Psoas muscle (tissue), 8 donors: Measurements from ENCODE around the gene MUC16. TPM values are rescaled to one million over a fixed set of nuclear protein-coding genes. Genes with fewer than 3 reads are reported as not detected.

Source experiments
- ATAC-seq, 4 donors: fragments of 200-7000 bp; cut with Tn5 transposase; one replicate each; pipeline ENCODE4 v1.9.1; 2020; ENCODE audit warnings: moderate library complexity in 3 of 4, mild to moderate bottlenecking in 2 of 4
- DNase-seq, 2 donors: peaks; one replicate each; pipeline ENCODE4 v3.0.0-alpha.2; 2020
- H3K27ac ChIP-seq: fragments of 200-600 bp; one replicate; pipeline ENCODE4 v1.8.0; 2022
- H3K27me3 ChIP-seq, 3 donors: fragments of 200-600 bp in 1 of 3; one replicate each; pipeline versions ENCODE4 v1.6.1 to v1.8.0; 2013 to 2022; ENCODE audit warnings: low read length in 2 of 3, mild to moderate bottlenecking in 2 of 3, moderate library complexity in 1 of 3; ENCODE audit not compliant: insufficient read depth in 3 of 3
- H3K36me3 ChIP-seq, 2 donors: fragments of 200-600 bp in 1 of 2; one replicate each; pipeline versions ENCODE4 v1.6.1 to v1.8.0; 2013 to 2022; ENCODE audit warnings: low read depth in 1 of 2, mild to moderate bottlenecking in 1 of 2, moderate library complexity in 1 of 2; ENCODE audit not compliant: insufficient read depth in 1 of 2
- H3K4me1 ChIP-seq: fragments of 200-600 bp; one replicate; pipeline ENCODE4 v1.8.0; 2022
- H3K4me3 ChIP-seq: fragments of 200-600 bp; one replicate; pipeline ENCODE4 v1.8.0; 2022; ENCODE audit warnings: mild to moderate bottlenecking
- H3K9me3 ChIP-seq: fragments of 200-600 bp; one replicate; pipeline ENCODE4 v1.8.0; 2022
- CTCF ChIP-seq: fragments of 200-600 bp; IDR thresholded peaks from one replicate; pipeline ENCODE4 v1.8.0; 2022; ENCODE audit warnings: antibody characterized with exemption
- WGBS, 3 donors: extraction: QIAGEN DNeasy Blood & Tissue Kit; methylation state at CpG; one replicate each; pipeline versions ENCODE4 v1.1.6 to v1.1.7; 2013; 5-methylcytosine and 5-hydroxymethylcytosine counted together
- intact Hi-C, 2 donors: fragments of 100-400 bp; cut with DNase I; formaldehyde crosslinking; loops; one replicate each; pipeline versions ENCODE4 v1.11.0 to v1.14.2; 2022
- polyA plus RNA-seq, 3 donors: library from polyadenylated mRNA; stranded (reverse); fragments of 200-250 nt; gene quantifications; one replicate each; pipeline ENCODE4 v1.2.3, GENCODE V29; 2013
- total RNA-seq, 4 donors: library from RNA; stranded (reverse); fragmentation: NEBNext Ultra II Directional in 2 of 4; extraction: Animal tissue kit (Norgen Biotek cat#: 25700) in 2 of 4; gene quantifications; one replicate each; pipeline versions ENCODE4 v1.2.1 to v1.2.4, GENCODE V29; 2021 to 2023
- donor health status: healthy with polysubstance abuse.
- donor health status: DM: no; HTN: no; CAD: no; lungs with moderate emphysema.
- donor health status: Bipolar disorder and iron deficiency.
- donor health status: healthy.
- donor health status: DM: yes; HTN: yes; CAD: no.
- donor health status: DM: no; HTN: no; CAD: no.
- donor health status: DM: no; HTN: no; CAD: no.
- donor health status: DM: yes; HTN: yes; CAD: no.

The MUC16 gene
- total and polyA plus RNA-seq, 7 donors: under 0.01 to 0.37 (median 0.01) TPM; not detected in 2

GRCh38 chr19:8986296-8986695, 23.9 kb downstream of the MUC16 start:
- WGBS, 3 donors: 47 to 56% (median 50%) methylated on average over 3 of the region's 3 CpGs
- Histone ChIP-seq H3K4me1 (no peaks in the 10 kb centered on the region), H3K27me3 (no peaks in the 10 kb centered on the region), H3K4me3 (no peak overlapping the region), H3K36me3 (no peaks in the 10 kb centered on the region), H3K9me3 (no peaks in the 10 kb centered on the region), H3K27ac (no peak overlapping the region)
- no peak for TF ChIP-seq CTCF
- ATAC-seq (no peak), DNase-seq (no peak)
- intact Hi-C loops: no loop called here

- Histone ChIP-seq H3K27ac (no peak overlapping the region), H3K27me3 (no peaks in the 10 kb centered on the region), H3K36me3 (no peaks in the 10 kb centered on the region), H3K4me1 (no peaks in the 10 kb centered on the region), H3K9me3 (peaks cover 4% of the 10 kb centered on the region), H3K4me3 (no peak overlapping the region)
- intact Hi-C loops: no loop called here
- ATAC-seq (no peak), DNase-seq (no peak)
- WGBS, 3 donors: 45 to 60% (median 51%) methylated on average over 5 of the region's 5 CpGs
- no peak for TF ChIP-seq CTCF
These were observed 36.6 kb downstream of the MUC16 start for GRCh38 chr19:8973501-8974091.

GRCh38 chr19:8965887-8966286, 44.3 kb downstream of the MUC16 start:
- intact Hi-C loops: no loop called here
- 24 to 77% (median 68%) methylated on average over 4 of the region's 4 CpGs for WGBS, 3 donors
- Histone ChIP-seq H3K27ac (no peak overlapping the region), H3K36me3 (no peaks in the 10 kb centered on the region), H3K9me3 (peaks cover 4% of the 10 kb centered on the region), H3K4me3 (no peak overlapping the region), H3K4me1 (no peaks in the 10 kb centered on the region), H3K27me3 (peaks cover 0 to 1% (median 0%) of the 10 kb centered on the region in 3 donors)
- DNase-seq (no peak), ATAC-seq (no peak)
- no peak for TF ChIP-seq CTCF

Other genes with a start within 250 kb of the MUC16 start
- gene ZNF558, start 178.1 kb downstream of the MUC16 start, total RNA-seq: 10 to 100 TPM; 12.9 to 15.7 (median 14.3) TPM
- 10 to 100 TPM in 1 of 3 donors, 1 to 10 TPM in 2; 5.7 to 13.7 (median 9.4) TPM for gene ZNF558, start 178.1 kb downstream of the MUC16 start, polyA plus RNA-seq
- gene MBD3L1, start 178.0 kb downstream of the MUC16 start, total RNA-seq: not detected
- not detected for gene MBD3L1, start 178.0 kb downstream of the MUC16 start, polyA plus RNA-seq
- not detected for gene OR1M1, start 76.7 kb upstream of the MUC16 start, total RNA-seq
- not detected for gene OR1M1, start 76.7 kb upstream of the MUC16 start, polyA plus RNA-seq
- gene OR7G2, start 97.1 kb upstream of the MUC16 start, total RNA-seq: not detected
- not detected for gene OR7G2, start 97.1 kb upstream of the MUC16 start, polyA plus RNA-seq
- gene OR7G1, start 105.4 kb upstream of the MUC16 start, total RNA-seq: not detected
- gene OR7G1, start 105.4 kb upstream of the MUC16 start, polyA plus RNA-seq: not detected
- gene OR7G3, start 116.5 kb upstream of the MUC16 start, total RNA-seq: not detected
- gene OR7G3, start 116.5 kb upstream of the MUC16 start, polyA plus RNA-seq: not detected
- 10 to 100 TPM; 13.7 to 23.6 (median 16.9) TPM for gene ZNF317, start 130.0 kb upstream of the MUC16 start, total RNA-seq
- 10 to 100 TPM; 14.3 to 22.5 (median 14.6) TPM for gene ZNF317, start 130.0 kb upstream of the MUC16 start, polyA plus RNA-seq
- under 1 TPM in 1 of 4 donors, not detected in 3; 0.24 TPM for gene OR7D2, start 168.6 kb upstream of the MUC16 start, total RNA-seq
- under 1 TPM; 0.03 to 0.09 (median 0.03) TPM for gene OR7D2, start 168.6 kb upstream of the MUC16 start, polyA plus RNA-seq
- gene OR7D4, start 209.2 kb upstream of the MUC16 start, total RNA-seq: not detected
- not detected for gene OR7D4, start 209.2 kb upstream of the MUC16 start, polyA plus RNA-seq
- gene OR7E24, start 240.5 kb upstream of the MUC16 start, total RNA-seq: not detected
- gene OR7E24, start 240.5 kb upstream of the MUC16 start, polyA plus RNA-seq: not detected